Kidney (tissue), 14 donors: ENCODE measurements around the gene UBE2J1. TPM values are rescaled to one million over a fixed set of nuclear protein-coding genes. Genes with fewer than 3 reads are reported as not detected.
"Not testable (repeated sequence)": the region's sequence is repeated elsewhere in the genome, so short reads cannot be mapped to it uniquely, and the experiment has no call there.

ENCODE experiments used
- DNase-seq, 5 donors: peaks; one replicate each; pipeline ENCODE4 v3.0.0-alpha.2; 2013 to 2020
- FAIRE-seq: peaks from 2 replicates; lab custom pipeline; 2012; peaks lifted over from hg19 to GRCh38; lab: Jason Lieb, UNC
- H3K27ac ChIP-seq, 2 donors: one replicate each; pipeline ENCODE4 v1.7.0; 2013; ENCODE audit warnings: low read depth in 2 of 2, low read length in 2 of 2, inconsistent platforms in 1 of 2
- H3K27me3 ChIP-seq: one replicate; pipeline ENCODE4 v1.7.1; 2013; ENCODE audit warnings: low read length, inconsistent platforms; ENCODE audit not compliant: control insufficient read depth, insufficient read depth
- H3K36me3 ChIP-seq, 3 donors: one replicate each; pipeline versions ENCODE4 v1.7.0 to v1.7.1; 2013; ENCODE audit warnings: low read length in 3 of 3, control low read depth in 1 of 3, inconsistent platforms in 1 of 3; ENCODE audit not compliant: insufficient read depth in 3 of 3, control insufficient read depth in 2 of 3
- H3K4me1 ChIP-seq, 3 donors: one replicate each; pipeline versions ENCODE4 v1.7.0 to v1.7.1; 2013; ENCODE audit warnings: low read length in 3 of 3, inconsistent platforms in 1 of 3, low read depth in 1 of 3; ENCODE audit not compliant: control insufficient read depth in 2 of 3, insufficient read depth in 2 of 3
- H3K4me3 ChIP-seq, 3 donors: one replicate each; pipeline versions ENCODE4 v1.7.0 to v1.8.1; 2013; ENCODE audit warnings: low read length in 3 of 3, control low read depth in 1 of 3, inconsistent platforms in 1 of 3
- H3K9ac ChIP-seq, 3 donors: one replicate each; pipeline versions ENCODE4 v1.7.0 to v1.7.1; 2013; ENCODE audit warnings: low read length in 3 of 3, control low read depth in 1 of 3, inconsistent platforms in 1 of 3
- H3K9me3 ChIP-seq, 3 donors: one replicate each; pipeline versions ENCODE4 v1.7.0 to v1.7.1; 2013; ENCODE audit warnings: low read length in 3 of 3, control low read depth in 1 of 3, inconsistent platforms in 1 of 3; ENCODE audit not compliant: control insufficient read depth in 2 of 3, insufficient read depth in 1 of 3
- CTCF ChIP-seq: IDR thresholded peaks from 3 replicates; pipeline ENCODE4 v1.5.1; 2012; ENCODE audit warnings: mild to moderate bottlenecking, moderate library complexity, borderline replicate concordance; ENCODE audit not compliant: insufficient read depth; ENCODE audit errors: extremely low read depth
- intact Hi-C: fragments of 100-400 bp; cut with DNase I; formaldehyde crosslinking; loops from one replicate; pipeline ENCODE4 v1.11.1; 2022
- polyA plus RNA-seq: library from polyadenylated mRNA; stranded (reverse); fragments of 350-450 nt; fragmentation: Illumina TruSeq; extraction: RNeasy Lipid Tissue Mini Kit (QIAGEN cat#74804); gene quantifications from one replicate; pipeline ENCODE4 v1.2.3, GENCODE V29; 2014; ENCODE audit warnings: low read depth, low replicate concordance; ENCODE audit not compliant: insufficient read depth
- total RNA-seq: library from RNA; stranded (reverse); fragmentation: NEBNext Ultra II Directional; extraction: Animal tissue kit (Norgen Biotek cat#: 25700); gene quantifications from one replicate; pipeline ENCODE4 v1.2.1, GENCODE V29; 2021
- donor health status: control.
- donor health status: control.
- donor health status: control.
- donor health status: control.
- donor health status: control.
- donor health status: DM: yes; HTN: yes; CAD: no.
- donor health status: Normal renal cell carcinoma (clear cell type).

Gene UBE2J1
- total and polyA plus RNA-seq, 2 donors from 2014 or later, result 22.8 to 47.3 TPM

GRCh38 chr6:89297695-89298351 is 54.7 kb downstream of the UBE2J1 start:
- no peaks in the 10 kb centered on the region for H3K27me3 ChIP-seq
- H3K4me1 ChIP-seq, result peaks cover 0 to 3% (median 0%) of the 10 kb centered on the region in 3 donors
- H3K27ac ChIP-seq, result no peak overlapping the region
- no peaks in the 10 kb centered on the region for H3K9me3 ChIP-seq
- FAIRE-seq (no peak), DNase-seq (peak in 1 of 5 donors; percentile 65)
- no peak overlapping the region for H3K9ac ChIP-seq
- TF ChIP-seq CTCF, result no peak
- H3K36me3 ChIP-seq, result no peaks in the 10 kb centered on the region
- intact Hi-C loops, result no loop called here
- no peak overlapping the region for H3K4me3 ChIP-seq

DNA sequence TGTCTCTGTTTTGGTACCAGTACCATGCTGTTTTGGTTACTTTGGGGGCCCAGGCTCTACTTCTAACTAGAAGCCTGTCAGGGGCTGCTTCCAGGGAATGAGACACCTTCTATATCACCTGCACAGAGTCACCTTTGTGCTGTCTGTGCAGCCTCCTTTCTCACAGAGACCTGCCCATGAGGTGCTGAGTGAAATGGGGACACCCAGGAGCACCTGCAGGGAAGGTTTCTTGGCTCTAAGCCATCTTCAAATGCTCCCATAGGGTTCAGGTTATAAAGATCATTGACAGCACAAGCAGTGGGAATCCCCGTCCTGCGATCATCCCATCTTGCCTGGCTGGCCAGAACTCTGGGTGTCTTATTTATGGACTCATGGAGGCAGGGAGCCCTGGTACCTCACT is 56.5 kb downstream of the UBE2J1 start:
- Histone ChIP-seq H3K4me3 (no peak overlapping the region), H3K4me1 (peaks cover 0 to 3% (median 0%) of the 10 kb centered on the region in 3 donors), H3K36me3 (no peaks in the 10 kb centered on the region), H3K9ac (no peak overlapping the region), H3K27ac (no peak overlapping the region), H3K9me3 (no peaks in the 10 kb centered on the region), H3K27me3 (no peaks in the 10 kb centered on the region)
- DNase-seq (no peak), FAIRE-seq (no peak)
- intact Hi-C loops, result no loop called here
- TF ChIP-seq CTCF, result no peak

DNA sequence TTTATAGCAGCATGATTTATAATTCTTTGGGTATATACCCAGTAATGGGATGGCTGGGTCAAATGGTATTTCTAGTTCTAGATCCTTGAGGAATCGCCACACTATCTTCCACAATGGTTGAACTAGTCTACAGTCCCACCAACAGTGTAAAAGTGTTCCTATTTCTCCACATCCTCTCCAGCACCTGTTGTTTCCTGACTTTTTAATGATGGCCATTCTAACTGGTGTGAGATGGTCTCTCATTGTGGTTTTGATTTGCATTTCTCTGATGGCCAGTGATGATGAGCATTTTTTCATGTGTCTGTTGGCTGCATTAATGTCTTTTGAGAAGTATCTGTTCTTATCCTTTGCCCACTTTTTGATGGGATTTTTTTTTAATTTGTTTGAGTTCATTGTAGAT is 57.4 kb downstream of the UBE2J1 start:
- H3K27ac ChIP-seq, DNase-seq, H3K9me3 ChIP-seq, H3K9ac ChIP-seq, H3K27me3 ChIP-seq, H3K4me1 ChIP-seq, intact Hi-C loops, H3K4me3 ChIP-seq, FAIRE-seq, H3K36me3 ChIP-seq: not testable (repeated sequence)

GRCh38 chr6:89291256-89291819 is 61.2 kb downstream of the UBE2J1 start:
- DNase-seq (no peak), FAIRE-seq (no peak)
- H3K4me3 ChIP-seq, result no peak overlapping the region
- H3K27ac ChIP-seq, result no peak overlapping the region
- H3K9me3 ChIP-seq, result no peaks in the 10 kb centered on the region
- no peaks in the 10 kb centered on the region for H3K36me3 ChIP-seq
- no peak for TF ChIP-seq CTCF
- intact Hi-C loops, result no loop called here
- no peaks in the 10 kb centered on the region for H3K4me1 ChIP-seq
- no peak overlapping the region for H3K9ac ChIP-seq
- no peaks in the 10 kb centered on the region for H3K27me3 ChIP-seq
